Tibial nerve (tissue), 4 donors: Measurements from ENCODE around the gene SLC25A22. TPM values are rescaled to one million over a fixed set of nuclear protein-coding genes. Genes with fewer than 3 reads are reported as not detected.

Experiments
- DNase-seq, 2 donors: peaks; one replicate each; pipeline ENCODE4 v3.0.0-alpha.2; 2019; ENCODE audit warnings: low spot score in 2 of 2
- H3K27ac ChIP-seq, 4 donors: fragments of 200-600 bp; sonication (generic) in 3 of 4; one replicate each; pipeline ENCODE4 v1.5.1; 2017 to 2019; ENCODE audit warnings: mild to moderate bottlenecking in 1 of 4
- H3K27me3 ChIP-seq, 2 donors: fragments of 200-600 bp; sonication (generic) in 1 of 2; one replicate each; pipeline versions ENCODE4 v1.5.1 to v1.6.0; 2017 to 2019
- H3K36me3 ChIP-seq, 3 donors: fragments of 200-600 bp; sonication (generic); one replicate each; pipeline ENCODE4 v1.5.1; 2018 to 2019
- H3K4me1 ChIP-seq, 4 donors: fragments of 200-600 bp; sonication (generic) in 3 of 4; one replicate each; pipeline ENCODE4 v1.5.1; 2017 to 2019
- H3K4me3 ChIP-seq, 4 donors: fragments of 200-600 bp; sonication (generic) in 3 of 4; one replicate each; pipeline ENCODE4 v1.5.1; 2017 to 2019; ENCODE audit warnings: mild to moderate bottlenecking in 1 of 4, moderate library complexity in 1 of 4
- H3K9me3 ChIP-seq, 4 donors: fragments of 200-600 bp; sonication (generic) in 3 of 4; one replicate each; pipeline ENCODE4 v1.5.1; 2017 to 2019
- CTCF ChIP-seq, 5 experiments: fragments of 200-600 bp in 3 of 5; fragments of 450-650 bp in 2 of 5; sonication (generic) in 3 of 5; IDR thresholded peaks; one replicate each; pipeline ENCODE4 v1.5.1; 2016 to 2019; ENCODE audit warnings: antibody characterized with exemption in 5 of 5, mild to moderate bottlenecking in 3 of 5, moderate library complexity in 2 of 5
- EP300 ChIP-seq, 2 donors: sonication (generic); formaldehyde crosslinking; IDR thresholded peaks; one replicate each; pipeline ENCODE4 v1.6.1; 2017; ENCODE audit warnings: antibody characterized with exemption in 2 of 2, mild to moderate bottlenecking in 1 of 2
- POLR2A ChIP-seq, 2 donors: fragments of 450-650 bp; IDR thresholded peaks; one replicate each; pipeline ENCODE4 v1.6.1; 2017; ENCODE audit warnings: antibody characterized with exemption in 2 of 2, mild to moderate bottlenecking in 2 of 2, moderate library complexity in 2 of 2
- WGBS, 2 donors: methylation state at CpG; one replicate each; pipeline ENCODE4 v1.1.5; 2018; 5-methylcytosine and 5-hydroxymethylcytosine counted together
- small RNA-seq: library from RNA; depleted of rRNA; stranded (forward); fragments of <200 nt; gene quantifications from one replicate; pipeline ENCODE3, GENCODE V24; 2016
- total RNA-seq, 4 donors: library from RNA; depleted of rRNA; stranded (reverse); fragments of >200 nt; gene quantifications; one replicate each; pipeline ENCODE4 v1.1.0, GENCODE V29; 2016

The SLC25A22 gene
- total RNA-seq, 4 donors from 2014 or later = 8.0 to 17.5 (median 10.0) TPM

- no peak for DNase-seq
- WGBS, 2 donors = 92 to 95% methylated on average over 3 of the region's 3 CpGs
- Histone ChIP-seq H3K4me3 (no peak overlapping the region), H3K4me1 (peaks cover 0 to 19% (median 11%) of the 10 kb centered on the region in 4 donors), H3K36me3 (no peaks in the 10 kb centered on the region), H3K27me3 (peaks cover 0 to 5% of the 10 kb centered on the region in 2 donors), H3K9me3 (no peaks in the 10 kb centered on the region), H3K27ac (no peak overlapping the region)
- TF ChIP-seq CTCF (IDR thresholded peaks at IDR 0.05) = no peak
- no peak for TF ChIP-seq POLR2A (IDR thresholded peaks at IDR 0.05)
- no peak for TF ChIP-seq EP300 (IDR thresholded peaks at IDR 0.05)
Measured at GRCh38 chr11:742156-742546, 55.9 kb downstream of the SLC25A22 start.

Small RNA genes within 50 kb of the gene (small RNA-seq; reads per million reads assigned to genes)
- not detected for gene SNORA52

Other genes starting within 250 kb of the SLC25A22 start
- 1 to 10 TPM; 1.3 to 5.9 (median 3.2) TPM for gene LMNTD2, start 237.5 kb downstream of the SLC25A22 start, total RNA-seq
- 10 to 100 TPM; 21.0 to 25.6 (median 23.1) TPM for gene RASSF7, start 237.3 kb downstream of the SLC25A22 start, total RNA-seq
- gene PHRF1, start 221.8 kb downstream of the SLC25A22 start, total RNA-seq = 10 to 100 TPM; 27.1 to 49.2 (median 34.9) TPM
- 10 to 100 TPM in 3 of 4 donors, 1 to 10 TPM in 1; 9.0 to 37.7 (median 27.5) TPM for gene IRF7, start 182.3 kb downstream of the SLC25A22 start, total RNA-seq
- gene CDHR5, start 173.3 kb downstream of the SLC25A22 start, total RNA-seq = not detected
- not detected for gene SCT, start 171.1 kb downstream of the SLC25A22 start, total RNA-seq
- gene DRD4, start 161.0 kb downstream of the SLC25A22 start, total RNA-seq = 1 to 10 TPM in 1 of 4 donors, under 1 TPM in 2, not detected in 1; 0.84 to 2.5 (median 0.90) TPM
- gene DEAF1, start 103.1 kb downstream of the SLC25A22 start, total RNA-seq = 10 to 100 TPM; 31.6 to 54.3 (median 41.2) TPM
- 10 to 100 TPM; 15.3 to 43.9 (median 38.1) TPM for gene TMEM80, start 102.5 kb downstream of the SLC25A22 start, total RNA-seq
- 10 to 100 TPM; 29.1 to 48.0 (median 32.7) TPM for gene EPS8L2, start 92.0 kb downstream of the SLC25A22 start, total RNA-seq
- 100 to 1,000 TPM; 203 to 323 (median 241) TPM for gene TALDO1, start 50.8 kb downstream of the SLC25A22 start, total RNA-seq
- 10 to 100 TPM; 22.1 to 41.4 (median 27.3) TPM for gene GATD1, start 20.8 kb downstream of the SLC25A22 start, total RNA-seq
- gene CEND1, start 8.2 kb downstream of the SLC25A22 start, total RNA-seq = not detected
- gene PIDD1, start 7.0 kb upstream of the SLC25A22 start, total RNA-seq = 10 to 100 TPM; 32.2 to 67.5 (median 35.9) TPM
- 100 to 1,000 TPM; 404 to 765 (median 584) TPM for gene RPLP2, start 11.7 kb upstream of the SLC25A22 start, total RNA-seq
- gene PNPLA2, start 20.6 kb upstream of the SLC25A22 start, total RNA-seq = 100 to 1,000 TPM; 136 to 314 (median 187) TPM
- 10 to 100 TPM in 3 of 4 donors, 1 to 10 TPM in 1; 7.1 to 19.7 (median 16.8) TPM for gene CRACR2B, start 29.6 kb upstream of the SLC25A22 start, total RNA-seq
- gene CD151, start 34.7 kb upstream of the SLC25A22 start, total RNA-seq = 100 to 1,000 TPM; 264 to 309 (median 281) TPM
- 100 to 1,000 TPM in 2 of 4 donors, 10 to 100 TPM in 2; 71.7 to 140 (median 110) TPM for gene POLR2L, start 44.2 kb upstream of the SLC25A22 start, total RNA-seq
- gene TSPAN4, start 44.6 kb upstream of the SLC25A22 start, total RNA-seq = 100 to 1,000 TPM; 139 to 256 (median 221) TPM
- 10 to 100 TPM; 47.9 to 83.4 (median 65.8) TPM for gene CHID1, start 112.5 kb upstream of the SLC25A22 start, total RNA-seq
- gene AP2A2, start 127.6 kb upstream of the SLC25A22 start, total RNA-seq = 100 to 1,000 TPM in 1 of 4 donors, 10 to 100 TPM in 3; 70.8 to 136 (median 90.3) TPM
- gene MUC6, start 238.4 kb upstream of the SLC25A22 start, total RNA-seq = 1 to 10 TPM in 1 of 4 donors, under 1 TPM in 2, not detected in 1; under 0.01 to 2.7 (median under 0.01) TPM